CD4-positive, alpha-beta memory T cell (primary cell): ENCODE data around the gene MPP3. TPM values are rescaled to one million over a fixed set of nuclear protein-coding genes. Genes with fewer than 3 reads are reported as not detected.
A peak's percentile ranks its signal among the peaks of the same experiment; 100 is the strongest.

Experiments
- CTCF ChIA-PET: fragments of 350-600 bp; sonication (Branson Sonifier 250); formaldehyde crosslinking; loops from one replicate; lab custom pipeline; 2021; ENCODE audit warnings: inconsistent platforms; ENCODE audit not compliant: partially characterized antibody; lab: Charles Lee
- POLR2A ChIA-PET: fragments of 350-600 bp; sonication (Branson Sonifier 250); formaldehyde crosslinking; loops from one replicate; lab custom pipeline; 2021; ENCODE audit not compliant: partially characterized antibody; lab: Charles Lee
- DNase-seq, 5 donors: peaks; one replicate each; pipeline versions ENCODE4 v3.0.0 to v3.0.0-alpha.2; 2020 to 2022; ENCODE audit warnings: mixed read lengths in 1 of 5
- H3K27ac ChIP-seq: one replicate; pipeline ENCODE4 v1.7.0; 2013; ENCODE audit warnings: low read depth, low read length
- H3K27me3 ChIP-seq: 2 replicates; pipeline ENCODE4 v1.7.0; 2013; ENCODE audit warnings: mild to moderate bottlenecking, low read length, moderate library complexity; ENCODE audit not compliant: insufficient read depth
- H3K36me3 ChIP-seq: 2 replicates; pipeline ENCODE4 v1.7.0; 2013; ENCODE audit warnings: mild to moderate bottlenecking, low read length, moderate library complexity; ENCODE audit not compliant: insufficient read depth
- H3K4me1 ChIP-seq: 2 replicates; pipeline ENCODE4 v1.7.0; 2013; ENCODE audit warnings: mild to moderate bottlenecking, low read length, moderate library complexity; ENCODE audit not compliant: insufficient read depth
- H3K4me3 ChIP-seq, 2 donors: one replicate each; pipeline ENCODE4 v1.7.0; 2013; ENCODE audit warnings: low read length in 2 of 2, mild to moderate bottlenecking in 1 of 2
- H3K9me3 ChIP-seq, 2 donors: one replicate each; pipeline ENCODE4 v1.7.0; 2013; ENCODE audit warnings: low read length in 2 of 2, control low read depth in 1 of 2; ENCODE audit not compliant: control insufficient read depth in 1 of 2
- H3K27ac Mint-ChIP-seq, 7 donors: one replicate each; pipeline ENCODE4 v1.8.0; 2020 to 2021; ENCODE audit warnings: mixed read lengths in 7 of 7, mild to moderate bottlenecking in 6 of 7, inconsistent platforms in 3 of 7, moderate library complexity in 3 of 7
- H3K27me3 Mint-ChIP-seq, 2 donors: one replicate each; pipeline ENCODE4 v1.8.0; 2020 to 2021; ENCODE audit warnings: mixed read lengths in 2 of 2
- H3K36me3 Mint-ChIP-seq, 2 donors: one replicate each; pipeline ENCODE4 v1.8.0; 2020 to 2021; ENCODE audit warnings: mixed read lengths in 2 of 2, inconsistent platforms in 1 of 2, mild to moderate bottlenecking in 1 of 2
- H3K4me1 Mint-ChIP-seq, 4 donors: one replicate each; pipeline ENCODE4 v1.8.0; 2020 to 2021; ENCODE audit warnings: mixed read lengths in 4 of 4, mild to moderate bottlenecking in 1 of 4
- H3K4me3 Mint-ChIP-seq, 8 donors: one replicate each; pipeline ENCODE4 v1.8.0; 2020 to 2021; ENCODE audit warnings: mixed read lengths in 8 of 8, mild to moderate bottlenecking in 7 of 8, moderate library complexity in 6 of 8, inconsistent platforms in 3 of 8
- H3K9me3 Mint-ChIP-seq, 8 donors: one replicate each; pipeline ENCODE4 v1.8.0; 2020 to 2021; ENCODE audit warnings: mixed read lengths in 8 of 8, mild to moderate bottlenecking in 5 of 8, inconsistent platforms in 3 of 8, moderate library complexity in 1 of 8
- intact Hi-C: fragments of 100-400 bp; cut with micrococcal nuclease; formaldehyde crosslinking; loops from one replicate; pipeline ENCODE4 v1.15.1; 2023
- polyA plus RNA-seq, 2 donors: library from polyadenylated mRNA; unstranded; fragments of 300-500 nt; fragmentation: Illumina TruSeq; gene quantifications; one replicate each; pipeline ENCODE4 v1.2.3, GENCODE V29; 2021
- total RNA-seq, 2 experiments: library from RNA; stranded (reverse); gene quantifications; one replicate each; pipeline ENCODE4 v1.2.3, GENCODE V29; 2021

The MPP3 gene
- total and polyA plus RNA-seq, 4 experiments from 2014 or later = 0.30 to 0.32 TPM; not detected in 2

DNA sequence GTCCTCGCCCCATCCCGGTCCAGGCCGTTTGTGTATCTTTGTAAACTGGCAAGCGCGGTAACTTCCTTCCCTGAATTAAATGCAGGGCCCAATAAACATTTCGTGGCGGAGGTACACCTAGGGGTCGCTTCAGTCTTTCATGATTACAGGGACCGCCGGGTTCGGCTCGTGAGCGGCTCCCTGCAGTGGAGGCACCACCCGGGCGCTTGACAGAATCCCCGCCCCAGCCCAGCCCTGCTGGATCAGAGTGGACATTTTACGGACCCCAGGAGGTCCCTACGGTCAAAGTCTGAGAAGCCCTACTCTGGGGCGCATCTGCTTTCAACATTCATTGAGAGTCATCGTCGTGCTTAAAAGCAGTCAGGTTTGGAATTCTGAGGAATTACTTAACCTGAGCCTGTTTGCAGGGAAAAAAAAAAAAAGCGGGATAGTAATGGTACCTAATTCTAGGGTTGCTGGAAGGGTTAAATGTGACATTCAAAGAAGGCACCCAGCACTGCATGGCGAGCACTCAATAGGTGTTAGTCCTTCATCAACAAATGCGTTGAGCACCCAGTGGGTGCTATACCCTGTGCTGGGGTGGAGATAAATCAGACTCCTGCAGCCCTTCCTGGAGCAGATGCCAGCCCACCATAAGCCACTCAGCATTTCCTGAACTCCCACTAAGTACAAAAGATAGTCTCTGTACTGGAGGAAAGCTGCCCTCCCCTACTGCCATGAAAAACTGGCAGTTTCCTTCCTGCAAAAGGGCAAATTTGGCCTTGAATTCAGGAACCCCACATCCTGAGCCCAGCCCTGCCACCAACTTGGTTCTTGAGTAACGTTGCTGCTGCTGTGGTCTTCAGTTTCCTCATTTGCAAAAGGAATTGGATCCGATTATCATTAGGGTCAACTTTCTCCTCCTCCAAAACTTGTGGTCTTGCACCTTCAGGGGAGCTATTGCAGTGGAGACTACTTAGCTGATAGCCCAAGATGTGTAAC, 53.5 kb downstream of the MPP3 start:
- DNase-seq = no peak
- Mint-ChIP-seq H3K36me3 (peaks cover 0 to 2% of the 10 kb centered on the region in 2 donors), H3K27me3 (peaks cover 15 to 17% of the 10 kb centered on the region in 2 donors), H3K4me3 (peak overlapping the region; percentile 76 to 85 (median 80)), H3K27ac (peak overlapping the region in 6 of 7 donors; percentile 36 to 72 (median 49)), H3K4me1 (peaks cover 0 to 13% (median 4%) of the 10 kb centered on the region in 4 donors), H3K9me3 (no peaks in the 10 kb centered on the region)
- H3K4me3 ChIP-seq = peak overlapping the region in 1 of 2 donors; percentile 77
- no peaks in the 10 kb centered on the region for H3K9me3 ChIP-seq
- ChIA-PET POLR2A (interaction anchor here (0.6 to 1.0 kb wide), 2 partner anchors 13 to 85 kb away, joined by 3 read pairs; no protein-coding TSS in a partner anchor), CTCF (interaction anchor here (0.8 to 2.6 kb wide), 3 partner anchors 13 to 66 kb away, joined by 5 to 12 read pairs (median 5); no protein-coding TSS in a partner anchor)
- intact Hi-C loops = no loop called here
- peaks cover 10% of the 10 kb centered on the region for H3K4me1 ChIP-seq
- no peaks in the 10 kb centered on the region for H3K36me3 ChIP-seq
- peaks cover 4% of the 10 kb centered on the region for H3K27me3 ChIP-seq
- H3K27ac ChIP-seq = peak overlapping the region; percentile 31

DNA sequence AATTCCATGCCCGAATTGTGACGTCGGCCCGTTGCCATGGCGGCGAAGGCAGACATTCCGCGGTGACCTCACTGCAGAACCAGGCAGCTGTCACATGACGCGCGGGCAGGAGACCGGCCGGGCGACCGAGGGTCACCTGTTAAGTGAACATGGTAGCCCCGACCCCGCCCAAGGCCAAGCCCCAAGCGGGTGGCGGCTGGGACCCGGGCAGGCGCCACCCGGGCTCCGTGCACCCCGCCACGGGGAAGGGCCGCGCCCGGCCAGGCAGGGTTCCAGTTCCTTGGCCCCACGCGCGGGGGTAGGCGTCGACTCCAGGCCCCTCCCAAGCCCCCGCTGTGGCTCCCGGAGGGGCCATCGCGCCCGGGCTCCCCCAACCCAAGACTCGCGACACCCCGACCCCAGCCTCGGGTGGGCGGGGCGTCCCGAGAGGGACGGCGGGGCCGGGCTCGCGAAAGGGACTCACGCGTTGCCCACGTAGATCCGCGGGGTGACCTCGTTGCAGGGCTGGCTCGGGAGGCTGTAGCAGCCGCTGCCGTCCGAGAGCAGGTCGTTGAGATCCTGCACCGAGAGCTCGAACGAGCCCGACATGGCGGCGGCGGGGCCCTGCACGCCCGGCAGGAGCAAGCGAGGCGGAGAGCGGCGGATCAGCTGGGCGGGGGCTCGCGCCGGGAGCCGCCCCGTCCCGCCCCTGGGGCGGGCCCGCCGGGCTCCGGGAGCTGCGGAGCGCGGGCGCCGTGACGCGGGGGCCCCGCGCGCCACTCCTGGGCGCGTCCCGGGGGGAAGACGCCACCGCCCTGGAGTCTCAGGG, 54.4 kb downstream of the MPP3 start, which contains the start of gene DUSP3:
TSS of gene DUSP3 (minus strand) at position 641 of the 808 bp plus-strand sequence. CDS start at position 588, 53 bp downstream.
- Mint-ChIP-seq H3K27me3 (peaks cover 11 to 16% of the 10 kb centered on the region in 2 donors), H3K36me3 (peaks cover 1 to 4% of the 10 kb centered on the region in 2 donors), H3K4me3 (peak within 1 kb of the TSS; percentile 84 to 93 (median 86)), H3K9me3 (no peaks in the 10 kb centered on the region), H3K4me1 (peaks cover 0 to 13% (median 4%) of the 10 kb centered on the region in 4 donors), H3K27ac (peak within 1 kb of the TSS; percentile 72 to 89 (median 82))
- peaks cover 4% of the 10 kb centered on the region for H3K27me3 ChIP-seq
- CTCF ChIA-PET = interaction anchor here (2.6 kb wide), 1 partner anchor 12 kb away, joined by 12 read pairs; no protein-coding TSS in a partner anchor
- POLR2A ChIA-PET = interaction anchor here (1.0 kb wide), 1 partner anchor 12 kb away, joined by 3 read pairs; no protein-coding TSS in a partner anchor
- H3K27ac ChIP-seq = peak within 1 kb of the TSS; percentile 67
- H3K4me1 ChIP-seq = peaks cover 10% of the 10 kb centered on the region
- H3K9me3 ChIP-seq = no peaks in the 10 kb centered on the region
- no peaks in the 10 kb centered on the region for H3K36me3 ChIP-seq
- peak within 1 kb of the TSS; percentile 29 to 77 for H3K4me3 ChIP-seq
- DNase-seq = peak; percentile 68 to 79 (median 77)
- intact Hi-C loops = no loop called here

DNA sequence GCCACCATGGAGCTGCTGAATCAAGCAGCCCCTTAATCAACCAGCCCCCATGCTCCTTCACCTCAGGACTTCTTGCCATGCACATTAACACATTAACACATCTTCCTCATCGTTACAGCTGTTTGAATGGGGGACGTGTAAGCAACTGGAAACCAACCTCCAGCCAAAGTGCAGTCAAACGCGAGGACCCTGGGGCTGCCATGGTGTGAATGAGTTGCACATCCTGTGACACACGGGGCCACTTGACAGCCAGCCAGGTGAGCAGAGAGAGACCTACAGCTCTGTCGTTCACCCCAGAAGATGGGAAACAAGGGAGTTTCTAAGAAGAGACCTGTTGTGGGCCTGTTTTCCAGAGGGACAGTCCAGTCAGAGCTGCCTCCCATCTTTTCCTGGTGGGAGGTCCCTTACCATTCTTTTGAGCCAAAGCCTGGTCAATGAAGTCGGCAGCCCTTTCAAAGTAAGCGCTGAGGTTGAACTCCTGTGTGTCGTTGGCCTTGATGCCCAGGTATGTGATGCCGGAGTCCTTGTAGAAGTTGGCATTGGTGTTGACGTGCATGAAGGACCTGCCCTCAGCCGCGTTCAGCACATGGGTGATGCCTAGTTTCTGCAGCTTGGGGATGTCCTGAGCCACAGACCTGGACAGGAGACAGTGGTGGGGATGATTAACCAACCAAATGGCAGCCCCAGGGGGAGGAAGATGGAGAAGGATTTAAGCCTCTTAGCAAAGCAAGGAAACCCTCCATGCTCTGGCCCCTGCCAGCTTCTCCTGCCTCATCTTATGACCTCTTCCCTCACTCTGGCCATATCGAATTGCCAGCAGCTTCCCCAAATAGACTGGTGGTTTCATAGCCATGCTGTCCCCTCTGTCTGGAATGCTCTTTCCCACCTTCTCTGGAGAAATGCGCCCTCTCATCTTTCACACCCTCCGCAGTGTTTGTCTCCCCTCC, 58.4 kb downstream of the MPP3 start:
- Histone ChIP-seq H3K27me3 (no peaks in the 10 kb centered on the region), H3K9me3 (no peaks in the 10 kb centered on the region), H3K4me3 (no peak overlapping the region), H3K27ac (no peak overlapping the region), H3K4me1 (peaks cover 9% of the 10 kb centered on the region), H3K36me3 (no peaks in the 10 kb centered on the region)
- H3K27ac Mint-ChIP-seq = peak overlapping the region in 1 of 7 donors; percentile 38
- CTCF ChIA-PET = interaction anchor here (1.2 to 2.7 kb wide), 2 partner anchors 8 to 14 kb away, joined by 4 to 20 read pairs; no protein-coding TSS in a partner anchor
- no peaks in the 10 kb centered on the region for H3K27me3 Mint-ChIP-seq
- H3K4me1 Mint-ChIP-seq = peaks cover 0 to 10% (median 3%) of the 10 kb centered on the region in 4 donors
- H3K36me3 Mint-ChIP-seq = peaks cover 26 to 30% of the 10 kb centered on the region in 2 donors
- POLR2A ChIA-PET = no interaction called here
- no peaks in the 10 kb centered on the region for H3K9me3 Mint-ChIP-seq
- intact Hi-C loops = no loop called here
- H3K4me3 Mint-ChIP-seq = no peak overlapping the region
- no peak for DNase-seq

DNA sequence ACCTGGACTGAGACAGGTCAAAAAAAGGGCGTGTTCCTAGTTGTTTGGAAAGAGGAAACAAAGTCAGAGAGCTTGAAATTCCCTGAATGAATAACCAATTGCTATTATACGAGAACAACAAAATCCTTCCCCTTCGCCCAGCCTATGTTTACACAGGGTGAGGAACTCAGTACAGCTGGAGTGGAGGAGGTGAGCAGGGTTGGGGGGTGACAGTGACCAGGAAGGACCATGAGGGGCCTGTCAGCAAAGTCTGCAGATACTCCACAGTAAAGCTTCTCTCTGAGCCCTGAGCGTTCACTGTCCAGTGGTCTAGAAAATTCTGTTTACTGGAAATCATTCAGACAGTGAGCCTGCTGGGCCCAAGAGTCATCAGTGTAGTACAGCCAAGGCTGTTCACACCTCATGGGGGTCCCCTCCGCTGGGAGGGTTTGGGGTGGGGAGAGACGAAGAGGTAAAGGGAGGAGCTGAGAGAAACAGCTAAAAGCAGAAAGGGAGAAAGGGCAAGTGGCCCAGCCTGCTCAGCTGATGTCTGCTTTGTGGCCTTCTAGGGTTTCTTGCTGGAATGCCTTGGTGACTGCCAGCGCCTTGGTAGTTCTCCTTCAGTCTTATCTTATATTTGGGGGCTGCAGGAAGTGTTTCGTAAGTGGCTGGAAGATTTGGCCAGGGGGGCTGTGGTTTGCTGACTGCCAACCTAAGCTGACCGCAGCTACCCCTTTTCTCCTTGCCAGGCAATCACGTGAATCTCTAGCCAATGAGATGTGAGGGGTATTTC, 59.9 kb downstream of the MPP3 start:
- no peak overlapping the region for H3K27ac ChIP-seq
- H3K27ac Mint-ChIP-seq = peak overlapping the region in 1 of 7 donors; percentile 5
- no peaks in the 10 kb centered on the region for H3K9me3 ChIP-seq
- POLR2A ChIA-PET = interaction anchor here (1.0 kb wide), 1 partner anchor 78 kb away, joined by 4 read pairs; no protein-coding TSS in a partner anchor
- no peaks in the 10 kb centered on the region for H3K27me3 ChIP-seq
- no peaks in the 10 kb centered on the region for H3K9me3 Mint-ChIP-seq
- no peak for DNase-seq
- no peak overlapping the region for H3K4me3 ChIP-seq
- H3K27me3 Mint-ChIP-seq = no peaks in the 10 kb centered on the region
- peaks cover 3% of the 10 kb centered on the region for H3K4me1 ChIP-seq
- CTCF ChIA-PET = interaction anchor here (1.3 to 1.4 kb wide), 2 partner anchors 12 to 14 kb away, joined by 3 to 5 read pairs; partner anchors contain the start of gene SOST
- intact Hi-C loops = no loop called here
- peaks cover 0 to 4% (median 3%) of the 10 kb centered on the region in 4 donors for H3K4me1 Mint-ChIP-seq
- H3K36me3 ChIP-seq = no peaks in the 10 kb centered on the region
- no peak overlapping the region for H3K4me3 Mint-ChIP-seq
- H3K36me3 Mint-ChIP-seq = peaks cover 32 to 38% of the 10 kb centered on the region in 2 donors

DNA sequence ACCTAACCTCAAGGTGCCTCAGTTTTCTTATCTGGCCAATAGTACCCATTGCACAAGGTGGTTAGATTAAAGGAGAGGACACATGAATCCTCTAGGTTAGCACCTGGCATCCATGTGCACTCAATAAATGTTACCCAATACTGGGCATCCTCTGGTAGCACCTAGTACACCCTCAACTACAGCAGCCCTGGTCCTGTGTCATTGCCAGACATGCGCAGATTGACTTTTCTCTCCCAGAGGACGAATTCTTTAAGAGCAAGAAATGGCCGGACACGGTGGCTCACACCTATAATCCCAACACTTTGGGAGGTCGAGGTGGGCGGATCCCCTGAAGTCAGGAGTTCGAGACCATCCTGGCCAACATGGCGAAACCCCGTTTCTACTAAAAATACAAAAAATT, 61.5 kb downstream of the MPP3 start:
- Histone ChIP-seq H3K9me3 (no peaks in the 10 kb centered on the region), H3K36me3 (no peaks in the 10 kb centered on the region), H3K4me3 (no peak overlapping the region), H3K4me1 (no peaks in the 10 kb centered on the region), H3K27me3 (no peaks in the 10 kb centered on the region), H3K27ac (no peak overlapping the region)
- DNase-seq = no peak
- peaks cover 32 to 38% of the 10 kb centered on the region in 2 donors for H3K36me3 Mint-ChIP-seq
- POLR2A ChIA-PET = no interaction called here
- no peak overlapping the region for H3K4me3 Mint-ChIP-seq
- CTCF ChIA-PET = no interaction called here
- H3K4me1 Mint-ChIP-seq = peaks cover 0 to 4% (median under 1%) of the 10 kb centered on the region in 4 donors
- H3K9me3 Mint-ChIP-seq = no peaks in the 10 kb centered on the region
- H3K27ac Mint-ChIP-seq = no peak overlapping the region
- intact Hi-C loops = no loop called here
- H3K27me3 Mint-ChIP-seq = no peaks in the 10 kb centered on the region
